GM21717 (cell line): ENCODE results near the gene PMCH.
"Not testable (repeated sequence)": the region's sequence is repeated elsewhere in the genome, so short reads cannot be mapped to it uniquely, and the experiment has no call there.

ENCODE experiments used
- ATAC-seq: cut with Tn5 transposase; IDR thresholded peaks from one replicate; pipeline ENCODE4 v1.9.1; 2021; ENCODE audit warnings: mild to moderate bottlenecking, moderate library complexity; ENCODE audit not compliant: unreplicated experiment

Gene PMCH, protein sequence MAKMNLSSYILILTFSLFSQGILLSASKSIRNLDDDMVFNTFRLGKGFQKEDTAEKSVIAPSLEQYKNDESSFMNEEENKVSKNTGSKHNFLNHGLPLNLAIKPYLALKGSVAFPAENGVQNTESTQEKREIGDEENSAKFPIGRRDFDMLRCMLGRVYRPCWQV

DNA sequence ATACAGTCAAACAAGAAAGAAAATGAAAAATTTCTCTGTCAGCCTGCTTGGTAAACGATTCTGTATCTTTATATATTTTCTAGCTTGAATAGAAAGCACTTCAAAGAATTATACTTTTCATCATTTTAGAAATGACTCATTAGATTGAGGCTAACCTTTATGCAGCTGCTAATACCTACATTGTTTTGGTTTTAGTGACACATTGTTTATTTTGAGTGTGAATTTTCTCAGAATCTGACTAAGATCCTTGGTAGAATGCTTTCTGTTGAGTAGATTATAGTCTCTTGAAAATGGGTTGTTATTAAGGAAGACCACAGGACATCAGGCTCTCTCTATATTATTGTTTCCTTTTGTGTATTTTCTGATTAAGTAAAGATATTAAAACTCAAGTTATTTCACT, at the start of gene PMCH:
Gene PMCH (minus strand): TSS at position 45 of the 400 bp plus-strand sequence. CDS start 63 bp downstream, outside the sequence.
- peak; percentile 81 for ATAC-seq

DNA sequence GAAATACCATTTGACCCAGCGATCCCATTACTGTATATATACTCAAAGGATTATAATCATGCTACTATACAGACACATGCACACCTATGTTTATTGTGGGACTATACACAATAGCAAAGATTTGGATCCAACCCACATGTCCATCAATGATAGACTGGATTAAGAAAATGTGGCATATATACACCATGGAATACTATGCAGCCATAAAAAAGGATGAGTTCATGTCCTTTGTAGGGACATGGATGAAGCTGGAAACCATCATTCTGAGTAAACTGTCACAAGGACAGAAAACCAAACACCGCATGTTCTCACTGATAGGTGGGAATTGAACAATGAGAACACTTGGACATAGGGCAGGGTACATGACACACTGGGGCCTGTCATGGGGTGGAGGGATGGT, 43.2 kb upstream of the PMCH start:
- not testable (repeated sequence) for ATAC-seq

DNA sequence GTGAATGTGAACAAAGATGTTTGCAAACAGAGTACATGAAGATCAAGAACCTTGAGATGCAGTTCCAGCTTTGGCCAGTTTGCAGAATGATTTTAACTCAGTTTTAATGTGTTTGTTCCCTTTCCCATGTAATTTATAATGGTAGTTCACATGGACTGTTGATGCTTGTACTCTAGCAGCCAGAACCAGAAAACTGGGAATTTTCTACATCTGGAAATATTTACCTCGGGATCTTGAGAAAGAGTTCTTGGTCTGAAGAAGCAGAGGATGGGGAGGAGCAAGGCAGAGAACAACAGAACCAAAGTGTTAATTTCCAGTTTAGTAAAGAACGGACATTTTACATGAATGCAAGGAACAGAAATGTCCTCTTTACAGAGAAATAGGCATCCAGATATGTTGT, 37.0 kb upstream of the PMCH start:
- no peak for ATAC-seq

DNA sequence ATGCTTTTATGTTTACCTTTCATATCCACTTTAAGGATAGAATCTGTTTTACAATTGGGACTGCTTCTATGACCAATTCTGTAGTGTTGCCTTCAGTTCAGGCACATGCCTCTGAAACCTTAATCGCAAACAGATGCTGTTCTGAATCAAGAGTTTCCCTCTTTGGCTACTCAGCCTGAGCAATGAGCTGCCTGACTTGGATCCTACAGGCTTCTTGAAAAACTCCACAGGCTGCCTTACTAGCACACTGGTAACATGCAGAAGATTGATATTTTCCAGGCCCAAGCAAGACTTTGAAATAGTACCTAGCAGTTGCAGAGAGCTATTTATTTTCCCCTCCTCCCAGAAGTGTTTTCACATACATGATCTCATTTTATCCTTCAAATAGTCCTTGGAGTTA, 34.8 kb upstream of the PMCH start:
- no peak for ATAC-seq

DNA sequence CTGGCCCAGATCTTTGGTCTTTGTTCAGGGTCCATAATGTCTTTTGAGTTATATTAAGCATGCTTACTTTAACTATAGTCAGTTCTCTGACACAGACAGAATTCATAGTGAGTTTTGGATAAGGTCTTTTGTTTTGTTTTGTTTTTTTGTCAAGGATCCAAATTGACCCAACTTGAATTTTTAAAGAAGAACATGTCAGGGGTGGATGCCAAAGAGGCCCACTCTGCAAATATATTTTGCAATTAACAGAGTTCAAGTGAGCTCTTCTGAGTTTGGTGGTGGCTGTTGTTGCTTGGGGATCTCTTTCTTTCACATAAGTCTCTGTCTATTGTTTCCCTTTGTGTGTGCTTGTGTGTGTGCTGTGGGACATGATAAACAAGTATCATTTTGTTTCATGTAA, 34.4 kb upstream of the PMCH start:
- ATAC-seq = no peak

DNA sequence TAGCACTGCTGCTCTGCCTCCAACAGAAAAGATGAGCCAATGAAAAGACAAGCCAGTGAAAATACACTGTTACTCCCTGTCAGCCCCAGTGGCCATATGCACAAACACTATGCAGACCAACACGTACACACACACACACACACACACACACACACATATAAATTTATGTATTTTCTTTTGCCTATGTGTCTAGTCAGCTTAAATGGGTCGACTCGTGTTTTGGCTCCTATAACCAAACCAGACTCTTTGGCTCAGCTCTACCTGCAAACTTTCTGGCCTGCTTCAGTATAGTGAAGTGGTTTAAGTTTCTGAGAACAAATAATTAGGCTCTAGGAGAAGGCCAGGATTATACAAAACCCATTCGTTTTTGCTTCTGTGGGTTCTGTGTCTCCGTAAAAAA, 30.3 kb upstream of the PMCH start:
- no peak for ATAC-seq

DNA sequence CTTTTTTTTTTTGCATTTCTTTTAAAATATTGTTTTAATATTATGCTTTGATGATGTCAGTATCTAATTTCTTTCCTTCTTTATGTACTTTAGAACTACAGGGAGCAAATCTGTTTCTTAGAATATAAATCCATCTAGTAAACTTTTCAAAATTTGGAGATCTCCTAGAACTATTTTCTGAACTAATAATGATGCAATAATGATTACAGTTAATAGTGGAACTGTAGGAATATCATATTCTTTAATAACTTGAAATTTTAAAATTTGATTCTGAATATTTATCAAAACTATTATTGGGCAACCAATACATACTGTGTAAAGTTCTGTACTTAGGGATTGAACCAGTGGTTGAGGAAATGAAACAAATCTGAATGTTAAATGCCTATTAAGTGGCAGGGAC, 23.1 kb upstream of the PMCH start:
- no peak for ATAC-seq

DNA sequence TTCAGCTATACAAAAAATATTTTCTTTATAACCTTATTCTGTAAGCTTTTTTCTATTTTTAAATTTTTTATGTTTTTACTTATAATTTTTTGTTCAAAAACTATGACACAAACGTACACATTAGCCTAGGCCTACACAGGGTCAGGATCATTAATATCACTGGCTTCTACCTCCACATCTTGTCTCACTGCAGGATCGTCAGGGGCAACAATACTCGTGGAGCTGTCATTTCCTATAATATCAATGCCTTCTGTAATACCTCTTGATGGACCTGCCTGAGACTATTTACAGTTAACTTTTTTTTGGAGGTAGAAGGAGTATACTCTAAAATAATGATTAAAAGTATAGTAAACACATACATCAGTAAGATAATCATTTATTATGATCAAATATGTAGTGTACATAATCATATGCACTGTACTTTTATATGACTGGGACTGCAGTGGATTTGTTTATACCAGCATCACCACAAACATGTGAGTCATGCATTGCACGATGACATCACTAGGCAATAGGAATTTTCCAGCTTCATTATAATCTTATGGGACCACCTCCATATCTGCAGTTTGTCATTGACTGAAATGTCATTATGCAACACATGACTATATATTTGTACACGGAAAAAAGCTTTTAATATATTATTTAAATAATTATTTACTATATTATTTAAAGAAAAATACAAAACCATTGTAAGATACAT, 18.5 kb upstream of the PMCH start:
- no peak for ATAC-seq

DNA sequence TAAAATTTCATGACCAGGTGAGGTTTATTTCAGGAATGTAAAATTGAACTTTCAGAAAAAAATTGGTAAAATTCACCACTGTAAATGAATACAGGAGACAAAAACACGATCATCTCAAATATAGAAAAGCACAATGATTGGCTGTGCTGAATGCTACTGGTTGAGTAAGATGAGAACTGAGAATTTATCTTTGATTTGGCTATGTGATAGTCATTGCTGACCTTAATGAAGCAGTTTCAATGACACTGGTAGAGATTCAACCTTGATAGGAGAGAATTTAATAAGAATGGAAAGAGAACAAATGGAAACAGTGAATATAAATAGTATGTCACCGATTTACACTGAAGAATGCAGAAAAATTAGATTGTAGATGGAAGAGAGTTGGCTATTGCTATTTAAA, 6.4 kb upstream of the PMCH start:
- ATAC-seq = no peak

DNA sequence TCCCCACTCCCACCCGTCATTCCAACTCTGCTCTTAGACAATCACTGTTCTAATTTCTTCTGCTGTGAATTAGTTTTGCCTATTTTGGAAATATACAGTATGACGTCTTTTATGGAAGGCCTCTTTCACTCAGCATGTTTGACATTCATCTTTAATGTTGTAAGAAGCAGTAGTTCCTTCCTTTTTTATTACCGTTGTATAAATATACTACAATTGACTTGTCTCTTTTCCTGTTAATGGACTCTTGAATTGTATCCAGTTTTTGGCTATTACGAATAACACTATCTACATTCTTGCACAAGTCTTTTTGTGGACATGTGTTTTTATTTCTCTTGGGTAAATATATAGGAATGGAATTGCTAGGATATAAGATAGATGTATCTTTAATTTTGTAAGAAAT, 4.9 kb upstream of the PMCH start:
- no peak for ATAC-seq

DNA sequence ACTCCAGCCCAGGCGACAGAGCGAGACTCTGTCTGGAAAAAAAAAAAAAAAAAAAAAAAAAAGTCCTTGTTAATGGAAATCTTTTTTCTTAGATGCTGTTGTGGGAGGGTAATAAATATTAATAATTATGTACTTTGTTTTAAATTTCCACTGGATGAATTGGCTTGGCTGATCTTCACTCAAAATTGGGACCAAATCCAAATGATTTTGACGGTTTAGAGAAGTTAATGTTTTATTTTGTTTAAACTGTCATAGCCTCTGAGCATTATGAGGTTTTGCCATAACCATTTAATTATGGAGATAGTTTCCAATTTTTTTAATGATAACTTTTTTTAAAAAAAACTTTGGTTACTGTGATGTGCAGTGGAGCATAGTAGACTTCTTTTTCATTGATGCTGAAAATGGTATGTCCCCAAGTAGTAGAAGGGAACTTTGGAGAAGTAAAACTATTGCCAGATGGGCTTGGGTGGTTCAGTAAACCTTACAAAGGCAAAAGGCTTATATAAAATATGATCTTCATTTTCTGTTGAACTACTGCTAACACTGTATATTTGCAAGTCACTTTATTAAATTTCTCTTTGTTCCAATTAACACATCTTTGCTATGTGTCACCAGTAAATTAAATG, 3.9 kb upstream of the PMCH start:
- no peak for ATAC-seq

DNA sequence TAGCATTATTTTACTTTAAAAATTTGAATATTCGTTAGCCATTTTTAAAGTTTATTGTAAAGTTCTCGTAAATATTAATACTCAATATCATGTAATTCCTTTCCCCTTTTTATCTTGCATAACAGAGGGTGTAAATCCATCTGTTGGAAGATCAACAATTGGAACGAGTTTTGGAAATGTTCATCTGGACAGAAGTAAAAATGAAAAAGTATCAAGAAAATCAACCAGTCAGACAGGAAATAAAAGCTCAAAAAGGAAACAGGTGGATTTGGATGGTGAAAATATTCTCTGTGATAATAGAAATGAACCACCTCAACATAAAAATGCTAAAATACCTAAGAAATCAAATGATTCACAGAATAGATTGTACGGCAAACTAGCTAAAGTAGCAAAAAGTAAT, 1.8 kb downstream of the PMCH start:
- ATAC-seq = no peak

DNA sequence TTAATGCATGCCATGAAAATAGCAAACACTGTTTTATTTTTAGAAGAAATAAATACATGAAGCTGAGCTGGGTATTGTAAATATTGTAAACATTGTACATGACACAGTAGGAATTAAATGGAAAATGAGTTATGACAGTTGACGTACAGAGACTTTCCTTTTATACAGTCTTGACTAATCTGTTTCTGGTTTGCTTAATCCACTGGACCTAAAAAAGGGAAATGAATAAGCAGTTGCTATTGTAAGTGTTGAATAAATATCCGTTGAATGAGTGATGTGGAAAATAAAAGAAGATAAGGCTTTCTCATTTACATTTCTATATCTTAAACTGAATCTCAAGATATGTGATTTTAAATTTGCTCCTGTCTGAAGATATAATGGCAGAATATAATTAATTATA, 15.0 kb downstream of the PMCH start:
- ATAC-seq = no peak

DNA sequence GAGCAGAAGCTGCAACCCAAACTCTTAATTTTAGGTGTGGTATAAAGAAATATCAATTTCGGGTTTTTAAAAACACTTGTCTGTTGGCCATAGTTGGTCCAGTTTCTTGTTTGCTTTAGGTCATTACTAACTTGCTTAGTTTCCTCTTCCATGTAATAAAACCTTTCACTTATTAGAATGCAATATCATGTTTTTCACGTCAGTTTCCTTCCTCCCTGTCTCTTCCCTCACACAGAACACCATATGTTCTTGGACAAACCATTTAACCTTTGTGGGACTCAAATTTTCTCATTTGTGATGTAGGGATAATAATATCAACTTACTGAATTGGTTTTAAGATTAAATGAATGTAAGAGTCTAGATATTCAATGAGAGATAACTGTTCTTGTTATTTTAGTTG, 22.9 kb downstream of the PMCH start:
- ATAC-seq = no peak

DNA sequence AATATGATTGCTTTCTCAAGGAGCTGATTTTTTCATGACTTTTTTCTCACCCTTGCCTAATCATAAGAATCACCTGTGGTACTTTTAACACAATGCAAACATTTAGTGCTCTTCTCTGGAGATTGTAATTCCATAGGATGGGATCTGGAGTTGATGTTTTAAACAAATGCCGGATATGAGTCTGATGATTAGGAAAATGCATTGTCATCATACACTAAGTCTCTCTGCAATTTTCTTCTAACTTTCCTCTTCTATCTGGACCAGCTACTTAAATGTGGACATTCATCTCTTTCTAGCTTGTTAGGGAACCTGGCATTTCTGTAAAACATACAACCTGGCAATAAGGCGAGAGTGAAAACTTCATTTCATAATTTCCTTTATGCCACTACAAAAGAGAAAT, 23.5 kb downstream of the PMCH start:
- no peak for ATAC-seq

DNA sequence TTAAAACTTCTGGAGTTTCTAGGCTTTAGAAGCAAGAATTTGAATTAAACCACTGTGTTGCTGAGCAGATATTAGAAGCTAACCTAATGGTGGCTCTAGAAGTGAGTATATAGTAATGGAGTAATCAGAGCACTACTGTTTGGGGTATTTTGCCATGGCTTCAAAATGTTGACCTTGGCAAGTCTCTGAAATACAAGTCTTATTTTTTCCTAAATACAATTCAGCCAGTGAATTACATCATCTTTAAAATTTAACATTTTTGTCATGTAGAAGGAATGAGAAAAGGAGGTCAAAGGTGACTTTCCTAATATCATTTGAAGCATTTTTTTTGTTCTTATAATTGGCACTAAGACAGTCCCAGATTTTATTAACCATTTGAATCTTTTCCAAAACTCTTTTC, 25.2 kb downstream of the PMCH start:
- no peak for ATAC-seq

DNA sequence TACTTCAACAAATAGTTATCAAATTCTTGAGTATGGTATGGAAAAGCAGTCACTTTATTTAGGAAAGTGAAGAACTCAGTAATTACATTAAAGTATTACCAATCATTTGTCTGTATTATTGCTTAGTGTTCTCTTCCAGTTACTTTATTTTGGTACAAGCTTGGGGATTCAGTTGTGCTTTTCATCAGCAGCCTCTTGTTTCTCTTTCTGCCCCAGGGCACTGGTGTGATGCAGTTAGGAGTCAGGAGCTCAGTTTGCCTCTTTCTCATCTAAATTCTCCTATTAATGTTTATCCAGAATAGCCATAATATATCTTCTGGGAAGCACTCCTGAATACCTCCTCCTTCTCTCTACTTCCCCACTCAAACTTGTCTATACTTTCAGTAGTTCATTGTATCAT, 25.7 kb downstream of the PMCH start:
- ATAC-seq = no peak

DNA sequence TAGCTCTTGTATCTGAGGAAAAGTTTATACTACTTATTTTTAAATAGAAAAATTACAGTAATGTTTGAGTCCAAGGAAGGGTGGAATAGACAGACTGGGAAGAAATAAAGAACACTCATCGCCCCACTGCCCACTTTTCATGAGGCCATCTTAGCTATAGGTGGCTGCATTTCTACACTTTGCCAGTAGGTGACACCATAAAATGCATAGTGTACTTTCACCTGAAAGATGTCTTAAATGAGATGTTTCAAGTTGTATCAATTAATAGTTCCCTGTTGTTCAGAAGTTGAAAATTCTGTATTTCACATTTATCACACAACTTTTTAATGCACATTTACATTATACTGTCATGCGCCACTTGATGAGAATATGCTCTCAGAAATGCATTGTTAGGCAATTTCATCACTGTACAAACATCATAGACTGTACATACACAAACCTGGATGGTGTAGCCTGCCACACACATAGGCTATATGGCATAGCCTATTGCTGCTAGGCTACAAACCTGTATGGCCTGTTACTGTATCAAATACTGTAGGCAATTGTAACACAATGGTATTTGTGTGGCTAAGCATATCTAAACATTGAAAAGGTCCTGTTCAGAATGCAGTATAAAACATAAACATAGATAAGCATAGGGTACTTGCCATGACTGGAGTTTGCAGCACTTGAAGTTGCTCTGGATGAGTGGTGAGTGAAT, 27.6 kb downstream of the PMCH start:
- no peak for ATAC-seq

DNA sequence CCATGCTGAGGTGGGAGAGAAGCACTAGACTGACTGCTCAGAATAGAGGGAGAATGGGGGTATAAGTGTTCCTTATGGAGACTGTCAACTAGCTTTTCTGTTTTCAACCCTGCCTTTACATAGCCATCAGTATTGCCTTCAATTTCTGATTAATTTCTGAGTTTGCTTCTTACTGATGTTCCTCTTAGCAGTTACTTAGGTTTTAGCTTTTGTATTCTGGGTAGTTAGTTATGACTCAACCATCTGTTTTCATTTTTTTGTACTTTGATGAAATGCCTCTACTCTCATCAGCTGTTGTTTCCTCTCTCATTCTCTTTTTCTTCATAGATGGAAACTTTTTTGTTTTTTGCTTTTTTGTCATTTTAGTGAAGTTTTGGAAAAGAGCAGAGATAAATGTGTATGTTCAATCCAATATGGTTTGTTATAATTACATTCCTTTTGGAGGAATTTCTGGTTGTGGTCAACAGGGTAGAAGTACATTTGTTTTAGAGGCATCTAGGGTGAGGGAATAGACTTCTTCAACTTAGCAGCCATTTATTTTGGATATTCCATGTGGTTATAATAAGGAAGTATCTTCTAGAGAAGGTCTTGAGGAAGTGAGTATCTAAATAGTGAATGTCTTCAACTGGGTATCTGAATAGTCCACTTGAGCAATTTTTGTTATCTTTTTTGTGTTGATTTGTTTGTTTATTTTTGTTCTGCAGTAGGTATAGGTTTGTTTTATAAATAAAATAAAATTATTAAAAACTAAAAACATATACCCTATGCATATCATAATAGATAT, 29.6 kb downstream of the PMCH start:
- ATAC-seq = peak; percentile 72

DNA sequence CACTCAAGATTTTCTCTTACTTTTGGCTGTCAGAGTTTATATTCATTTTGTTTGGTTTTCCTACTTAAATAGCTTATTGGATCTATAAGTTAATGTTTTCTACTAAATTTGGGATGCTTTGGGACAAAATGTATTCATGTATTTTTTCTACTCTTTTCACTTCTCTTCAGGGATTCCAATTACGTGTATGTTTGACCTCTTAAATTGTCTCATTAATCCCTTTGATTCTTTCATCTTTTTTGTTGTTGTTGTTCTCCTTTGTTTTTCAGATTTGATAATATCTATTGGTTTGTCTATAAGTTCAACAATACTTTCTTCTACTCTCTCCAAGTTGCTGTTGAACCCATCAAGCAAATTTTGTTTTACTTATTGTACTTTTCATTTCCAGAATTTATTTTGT, 34.2 kb downstream of the PMCH start:
- no peak for ATAC-seq

DNA sequence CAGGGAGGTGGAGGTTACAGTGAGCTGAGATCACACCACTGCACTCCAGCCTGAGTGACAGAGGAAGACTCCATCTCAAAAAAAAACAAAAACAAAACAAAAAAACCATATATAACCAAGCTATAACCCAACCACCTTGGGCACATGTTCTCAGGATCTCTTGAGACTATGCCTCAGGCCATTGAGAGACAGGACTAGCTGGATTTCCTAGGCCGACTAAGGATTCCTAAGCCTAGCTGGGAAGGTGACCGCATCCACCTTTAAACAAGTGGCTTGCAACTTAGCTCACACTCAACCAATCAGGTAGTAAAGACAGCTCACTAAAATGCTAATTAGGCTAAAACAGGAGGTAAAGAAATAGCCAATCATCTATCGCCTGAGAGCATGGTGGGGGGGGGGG, 42.4 kb downstream of the PMCH start:
- not testable (repeated sequence) for ATAC-seq
